Bronchial epithelial cell (primary cell): ENCODE measurements around the gene TXLNG. TPM values are rescaled to one million over a fixed set of nuclear protein-coding genes. Genes with fewer than 3 reads are reported as not detected.
"Not testable (repeated sequence)": the region's sequence is repeated elsewhere in the genome, so short reads cannot be mapped to it uniquely, and the experiment has no call there.

Experiments used
- DNase-seq: peaks from one replicate; pipeline ENCODE4 v3.0.0-alpha.2; 2010; ENCODE audit warnings: low read depth
- FAIRE-seq: peaks from 2 replicates; lab custom pipeline; 2011; peaks lifted over from hg19 to GRCh38; lab: Jason Lieb, UNC
- H3K27me3 ChIP-seq: 2 replicates; pipeline ENCODE4 v1.5.1; 2011; ENCODE audit warnings: low read length; ENCODE audit not compliant: control insufficient read depth, insufficient read depth
- H3K36me3 ChIP-seq: 2 replicates; pipeline ENCODE4 v1.5.1; 2011; ENCODE audit warnings: low read length; ENCODE audit not compliant: control insufficient read depth, insufficient read depth
- H3K4me3 ChIP-seq: 2 replicates; pipeline ENCODE4 v1.5.1; 2011; ENCODE audit warnings: mild to moderate bottlenecking, low read depth, low read length, control low read depth
- CTCF ChIP-seq: IDR thresholded peaks from 2 replicates; pipeline ENCODE4 v1.5.1; 2011; ENCODE audit warnings: mild to moderate bottlenecking, moderate library complexity, low read length, control low read depth, inconsistent platforms; ENCODE audit not compliant: insufficient read depth, severe bottlenecking
- total RNA-seq: library from RNA; depleted of rRNA; stranded (reverse); fragments of >200 nt; gene quantifications from 2 replicates; pipeline ENCODE4 v1.2.1, GENCODE V29; 2014

Gene TXLNG
- total RNA-seq, 1 donor from 2014 or later: 7.6 TPM

- no peaks in the 10 kb centered on the region for H3K36me3 ChIP-seq
- no peak for FAIRE-seq
- H3K27me3 ChIP-seq: no peaks in the 10 kb centered on the region
These were observed 40.6 kb upstream of the TXLNG start for GRCh38 chrX:16745659-16746058.

DNA sequence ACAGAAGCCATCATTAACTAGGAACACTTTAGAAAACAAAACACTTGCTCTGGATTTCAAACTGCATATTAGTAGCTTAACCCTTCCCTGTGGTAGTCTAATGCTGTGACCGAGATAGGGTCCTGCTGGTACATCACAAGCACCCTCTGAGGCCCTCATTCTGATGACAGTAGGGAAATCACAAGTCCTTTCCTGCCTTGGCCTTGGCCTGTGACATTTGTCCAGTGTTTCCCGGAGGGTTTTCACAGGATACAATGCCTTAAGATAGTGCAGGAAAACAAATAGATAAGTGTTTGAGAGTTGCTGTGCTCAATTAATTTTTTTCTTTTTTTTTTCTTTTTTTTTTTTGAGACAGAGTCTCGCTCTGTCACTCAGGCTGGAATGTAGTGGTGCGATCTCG lies 37.8 kb upstream of the TXLNG start:
- Histone ChIP-seq H3K4me3 (no peak overlapping the region), H3K27me3 (no peaks in the 10 kb centered on the region), H3K36me3 (no peaks in the 10 kb centered on the region)
- TF ChIP-seq CTCF: no peak
- DNase-seq (no peak), FAIRE-seq (no peak)

More at GRCh38 chrX:16745659-16746058, 40.6 kb upstream of the TXLNG start:
- no peak overlapping the region for H3K4me3 ChIP-seq
- no peak for DNase-seq
- no peak for TF ChIP-seq CTCF

GRCh38 chrX:16750136-16750535 lies 36.1 kb upstream of the TXLNG start:
- no peaks in the 10 kb centered on the region for H3K27me3 ChIP-seq
- H3K4me3 ChIP-seq: no peak overlapping the region
- no peak for TF ChIP-seq CTCF
- FAIRE-seq: no peak
- DNase-seq: no peak
- no peaks in the 10 kb centered on the region for H3K36me3 ChIP-seq

GRCh38 chrX:16754019-16754418 lies 32.2 kb upstream of the TXLNG start:
- DNase-seq (no peak), FAIRE-seq (no peak)
- Histone ChIP-seq H3K4me3 (no peak overlapping the region), H3K36me3 (no peaks in the 10 kb centered on the region), H3K27me3 (no peaks in the 10 kb centered on the region)
- no peak for TF ChIP-seq CTCF

GRCh38 chrX:16756724-16757123 lies 29.5 kb upstream of the TXLNG start:
- no peak overlapping the region for H3K4me3 ChIP-seq
- no peak for FAIRE-seq

GRCh38 chrX:16761500-16761899 lies 24.8 kb upstream of the TXLNG start:
- DNase-seq, H3K4me3 ChIP-seq, H3K27me3 ChIP-seq, H3K36me3 ChIP-seq, FAIRE-seq: not testable (repeated sequence)

More at GRCh38 chrX:16756724-16757123, 29.5 kb upstream of the TXLNG start:
- DNase-seq: no peak
- TF ChIP-seq CTCF: no peak
- Histone ChIP-seq H3K36me3 (no peaks in the 10 kb centered on the region), H3K27me3 (no peaks in the 10 kb centered on the region)
